Fibroblast of mammary gland (primary cell): ENCODE results near the gene SRGAP3.

Source experiments
- DNase-seq: peaks from one replicate; pipeline ENCODE4 v3.0.0-alpha.2; 2010; ENCODE audit warnings: low read depth
- H3K4me3 ChIP-seq: 2 replicates; pipeline ENCODE4 v1.5.1; 2011; ENCODE audit warnings: low read depth, mild to moderate bottlenecking, low read length, moderate library complexity; ENCODE audit not compliant: control insufficient read depth
- TF ChIP-seq, protein P1 (sequence below): conservative IDR thresholded peaks from 2 replicates; pipeline ENCODE4 v1.5.1; 2011; ENCODE audit warnings: low read depth, low read length, inconsistent platforms; ENCODE audit not compliant: control insufficient read depth, insufficient read depth

Gene SRGAP3

DNA sequence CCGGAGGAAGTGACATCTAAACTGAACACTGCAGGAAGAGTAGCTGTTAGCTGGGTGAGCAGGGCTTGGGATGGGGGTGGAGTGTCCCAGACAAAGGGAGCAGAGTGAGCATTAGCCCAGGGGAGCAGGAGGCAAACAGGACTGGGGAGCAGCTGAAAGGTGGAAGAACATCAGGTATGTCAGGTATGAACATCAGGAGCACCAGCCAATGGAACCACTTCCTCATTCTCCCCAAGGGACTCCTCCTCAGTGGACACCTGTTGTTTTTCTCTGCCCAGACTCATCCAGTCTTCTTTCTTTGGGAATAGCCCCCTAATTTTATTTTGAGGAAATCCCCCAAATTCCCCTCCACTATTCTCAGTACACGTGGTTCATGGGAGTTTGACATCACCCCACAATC, 178.5 kb downstream of the SRGAP3 start:
- no peak overlapping the region for H3K4me3 ChIP-seq
- TF ChIP-seq, protein P1, sequence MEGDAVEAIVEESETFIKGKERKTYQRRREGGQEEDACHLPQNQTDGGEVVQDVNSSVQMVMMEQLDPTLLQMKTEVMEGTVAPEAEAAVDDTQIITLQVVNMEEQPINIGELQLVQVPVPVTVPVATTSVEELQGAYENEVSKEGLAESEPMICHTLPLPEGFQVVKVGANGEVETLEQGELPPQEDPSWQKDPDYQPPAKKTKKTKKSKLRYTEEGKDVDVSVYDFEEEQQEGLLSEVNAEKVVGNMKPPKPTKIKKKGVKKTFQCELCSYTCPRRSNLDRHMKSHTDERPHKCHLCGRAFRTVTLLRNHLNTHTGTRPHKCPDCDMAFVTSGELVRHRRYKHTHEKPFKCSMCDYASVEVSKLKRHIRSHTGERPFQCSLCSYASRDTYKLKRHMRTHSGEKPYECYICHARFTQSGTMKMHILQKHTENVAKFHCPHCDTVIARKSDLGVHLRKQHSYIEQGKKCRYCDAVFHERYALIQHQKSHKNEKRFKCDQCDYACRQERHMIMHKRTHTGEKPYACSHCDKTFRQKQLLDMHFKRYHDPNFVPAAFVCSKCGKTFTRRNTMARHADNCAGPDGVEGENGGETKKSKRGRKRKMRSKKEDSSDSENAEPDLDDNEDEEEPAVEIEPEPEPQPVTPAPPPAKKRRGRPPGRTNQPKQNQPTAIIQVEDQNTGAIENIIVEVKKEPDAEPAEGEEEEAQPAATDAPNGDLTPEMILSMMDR = no peak
- no peak for DNase-seq

DNA sequence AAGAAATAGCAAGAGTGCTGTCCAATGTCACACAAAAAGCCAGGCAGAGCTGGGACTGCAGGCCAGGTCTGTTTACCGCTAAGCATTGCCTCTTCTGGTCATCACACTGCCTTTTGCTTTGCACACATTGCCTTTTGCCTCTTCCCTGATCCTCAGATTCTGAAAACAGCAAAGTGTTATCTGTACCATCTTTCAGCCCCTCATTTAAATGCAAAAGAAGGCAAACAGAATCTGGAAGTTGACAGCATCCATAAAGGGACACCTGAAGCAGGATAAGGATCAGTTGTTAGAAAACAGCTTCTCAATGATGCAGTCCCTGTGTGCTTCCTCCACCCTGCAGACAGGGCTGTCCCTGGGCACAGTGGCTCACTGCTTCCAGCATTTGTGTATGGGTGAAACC, 179.5 kb downstream of the SRGAP3 start:
- no peak for DNase-seq
- no peak overlapping the region for H3K4me3 ChIP-seq
- TF ChIP-seq, protein P1 = no peak

DNA sequence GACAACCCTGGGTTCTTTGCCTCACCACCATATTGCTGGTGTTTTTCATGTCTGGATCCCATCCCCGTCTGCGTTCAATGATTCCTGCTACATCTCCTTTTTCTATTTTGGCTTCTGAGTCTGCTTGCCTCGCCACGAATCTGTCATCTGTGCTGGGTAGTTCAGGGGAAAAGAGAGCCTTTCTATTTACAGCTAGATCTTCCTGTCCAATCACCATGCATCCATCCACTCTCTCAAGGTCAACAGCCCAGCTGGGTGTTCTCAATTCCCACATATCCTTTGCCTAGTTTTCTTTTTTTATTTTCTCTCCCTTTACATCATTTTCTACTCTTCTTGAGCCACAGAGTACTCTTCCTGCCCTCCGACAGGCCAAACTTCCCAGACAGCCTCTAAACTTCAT, 181.4 kb downstream of the SRGAP3 start:
- H3K4me3 ChIP-seq = no peak overlapping the region
- TF ChIP-seq, protein P1 = no peak
- no peak for DNase-seq

DNA sequence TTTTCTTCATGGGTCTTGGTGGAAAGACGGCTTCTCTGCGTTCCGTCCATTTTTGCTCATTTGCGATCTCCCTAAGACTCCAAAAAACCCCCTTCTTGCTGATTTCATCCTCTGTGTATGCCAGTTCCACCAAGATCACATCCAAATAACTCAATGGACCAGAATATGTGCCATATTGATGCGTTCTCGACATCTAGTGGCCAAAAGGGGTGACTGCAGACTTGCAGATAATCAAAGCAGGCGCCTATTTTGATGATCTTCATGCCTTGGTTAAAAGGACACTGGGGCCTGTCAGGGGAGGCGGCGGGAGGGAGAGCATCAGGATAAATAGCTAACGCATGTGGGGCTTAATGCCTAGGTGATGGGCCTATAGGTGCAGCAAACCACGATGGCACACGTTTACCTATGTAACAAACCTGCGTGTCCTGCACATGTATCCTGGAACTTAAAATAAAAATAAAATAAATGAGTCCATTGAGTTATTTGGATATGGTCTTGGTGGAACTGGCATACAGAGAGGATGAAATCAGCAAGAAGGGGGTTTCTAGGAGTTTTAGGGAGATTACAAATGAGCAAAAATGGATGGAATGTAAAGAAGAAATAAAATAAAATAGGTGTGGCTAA, 182.0 kb downstream of the SRGAP3 start:
- no peak overlapping the region for H3K4me3 ChIP-seq
- peak; percentile 74 for DNase-seq
- TF ChIP-seq, protein P1 = peak; percentile 100

DNA sequence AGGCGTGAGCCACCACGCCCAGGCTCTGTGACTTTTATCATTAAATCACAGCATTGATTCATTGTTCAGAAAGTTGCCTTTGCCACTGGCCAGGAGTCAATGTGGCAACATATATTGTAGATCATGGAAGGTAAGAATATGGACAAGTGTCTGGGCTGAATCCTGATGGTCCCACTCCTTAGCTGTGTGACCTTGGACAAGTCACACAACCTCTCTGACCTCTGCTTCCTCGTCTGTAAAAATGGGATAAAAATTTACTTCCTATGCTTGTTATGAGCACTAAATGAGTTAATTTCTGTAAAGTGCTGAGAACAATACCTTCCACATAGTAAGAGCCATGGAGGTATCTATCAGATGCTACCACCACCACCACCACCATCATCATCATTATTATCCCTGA, 182.7 kb downstream of the SRGAP3 start:
- TF ChIP-seq, protein P1 = no peak
- DNase-seq = no peak
- H3K4me3 ChIP-seq = no peak overlapping the region

DNA sequence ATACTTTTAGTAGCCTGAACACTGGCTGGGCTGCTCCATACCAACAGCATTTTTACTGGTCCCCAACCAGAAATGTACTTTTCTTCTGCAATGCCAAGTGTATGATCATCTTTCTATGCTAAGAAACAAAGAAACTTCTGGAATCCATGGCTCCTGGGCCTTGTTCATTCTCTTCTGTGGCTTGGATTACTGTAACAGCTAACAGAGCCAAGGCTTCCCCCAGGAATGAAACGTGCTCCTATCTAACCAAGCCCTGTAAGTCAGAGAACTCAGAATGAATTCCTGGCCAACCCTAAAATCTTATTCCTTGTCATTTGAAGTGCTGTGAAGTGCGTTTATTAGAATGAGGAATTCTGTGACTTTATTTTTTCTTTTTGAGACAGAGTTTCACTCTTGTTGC, 183.3 kb downstream of the SRGAP3 start:
- DNase-seq = no peak
- TF ChIP-seq, protein P1 = no peak
- H3K4me3 ChIP-seq = no peak overlapping the region

DNA sequence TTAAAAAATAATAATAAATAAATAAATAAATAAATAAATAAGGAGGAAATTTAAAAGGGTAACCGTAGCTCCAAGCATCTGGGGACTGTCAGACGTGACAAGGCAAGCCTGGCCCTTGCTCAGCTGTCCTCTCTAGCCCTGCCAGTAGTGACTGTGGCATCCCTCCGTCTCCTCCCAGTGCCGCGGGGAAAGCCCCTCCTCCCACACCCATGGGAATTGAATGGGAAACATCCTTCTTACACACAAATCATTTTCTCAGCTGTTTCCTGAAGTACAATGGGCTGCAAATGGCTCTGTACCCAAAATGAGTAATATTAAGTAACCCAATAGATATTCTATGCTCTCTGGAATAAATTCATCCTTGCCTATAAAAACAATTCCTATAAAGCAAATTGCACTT, 184.6 kb downstream of the SRGAP3 start:
- H3K4me3 ChIP-seq = no peak overlapping the region
- DNase-seq = peak; percentile 20
- TF ChIP-seq, protein P1 = no peak
